HG02678 (cell line): ENCODE measurements around the gene SLC26A11.

ENCODE experiments used
- ATAC-seq: cut with Tn5 transposase; IDR thresholded peaks from one replicate; pipeline ENCODE4 v1.9.1; 2021; ENCODE audit warnings: mild to moderate bottlenecking, moderate library complexity; ENCODE audit not compliant: unreplicated experiment

The SLC26A11 gene

DNA sequence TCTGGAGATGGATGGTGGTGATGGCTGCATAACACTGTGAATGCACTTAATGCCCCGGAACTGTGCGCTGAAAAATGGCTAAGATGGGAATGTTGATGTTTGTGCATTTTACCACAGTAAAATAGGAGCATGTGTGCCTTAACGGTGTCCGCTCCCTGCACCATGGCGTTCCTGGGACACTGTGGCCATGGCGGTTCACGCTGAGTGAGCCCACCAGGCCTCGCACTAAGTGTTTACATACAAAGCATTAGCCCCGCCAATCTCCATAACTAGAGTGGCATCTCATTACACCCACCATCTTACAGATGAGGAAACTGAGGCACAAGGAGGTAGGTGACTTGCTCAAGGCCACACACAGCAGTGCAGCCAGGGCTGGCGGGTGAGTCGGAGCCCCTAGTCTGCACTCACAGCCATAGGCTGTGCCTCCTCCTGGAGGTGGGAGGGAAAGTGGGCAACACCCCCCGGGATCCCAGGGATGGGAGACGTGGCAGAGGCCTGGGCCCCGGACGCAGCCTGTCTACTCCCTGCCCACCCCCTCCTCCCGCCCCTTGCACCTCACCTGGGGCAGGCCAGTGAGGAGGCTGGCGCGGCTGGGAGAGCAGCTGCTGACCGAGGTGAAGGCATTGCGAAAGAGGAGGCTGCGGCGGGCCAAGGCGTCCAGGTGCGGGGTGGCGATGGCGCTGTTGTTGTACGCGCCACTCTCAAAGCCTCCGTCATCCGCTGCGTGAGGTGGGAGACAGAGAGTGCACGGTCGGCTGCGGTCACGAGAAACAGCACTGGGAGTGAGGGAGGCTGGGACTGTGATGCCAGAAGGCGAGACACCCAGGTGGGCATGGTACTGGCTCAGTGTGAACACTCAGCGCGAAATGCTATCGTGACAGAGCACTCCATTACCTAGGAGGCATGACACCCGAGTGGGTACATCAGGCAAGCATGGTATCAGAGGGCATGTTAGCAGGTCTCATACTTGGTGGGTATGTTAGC lies 3.5 kb upstream of the SLC26A11 start:
- no peak for ATAC-seq

DNA sequence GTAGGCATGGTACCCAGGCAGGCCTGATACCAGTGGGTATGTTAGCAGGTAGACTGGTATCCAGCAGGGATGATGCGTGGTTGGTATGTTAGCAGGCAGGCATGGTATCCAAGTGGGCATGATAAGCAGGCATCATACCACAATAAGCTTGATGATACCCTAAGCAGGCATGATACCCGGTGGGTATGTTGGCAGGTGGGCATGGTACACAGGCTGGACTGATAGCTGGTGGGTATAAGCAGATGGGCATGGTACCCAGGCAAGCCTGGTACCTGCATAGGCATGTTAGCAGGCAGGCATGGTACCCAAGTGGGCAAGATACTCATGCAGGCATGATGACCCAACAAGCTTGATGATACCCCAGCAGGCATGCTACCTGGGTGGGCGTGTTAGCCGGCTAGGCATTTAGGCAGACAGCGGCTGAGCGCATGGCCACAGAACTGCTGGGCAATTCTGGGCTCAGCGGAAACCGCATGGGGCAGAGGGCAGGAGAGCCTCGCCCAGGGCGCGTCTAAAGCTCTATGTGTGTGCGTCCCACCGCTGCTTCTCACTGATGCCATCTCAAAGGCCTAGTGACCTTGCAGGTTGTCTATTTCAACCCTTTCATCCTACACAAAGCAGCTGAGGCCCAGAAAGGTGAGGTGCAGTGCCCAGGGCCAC lies 2.4 kb upstream of the SLC26A11 start:
- no peak for ATAC-seq

DNA sequence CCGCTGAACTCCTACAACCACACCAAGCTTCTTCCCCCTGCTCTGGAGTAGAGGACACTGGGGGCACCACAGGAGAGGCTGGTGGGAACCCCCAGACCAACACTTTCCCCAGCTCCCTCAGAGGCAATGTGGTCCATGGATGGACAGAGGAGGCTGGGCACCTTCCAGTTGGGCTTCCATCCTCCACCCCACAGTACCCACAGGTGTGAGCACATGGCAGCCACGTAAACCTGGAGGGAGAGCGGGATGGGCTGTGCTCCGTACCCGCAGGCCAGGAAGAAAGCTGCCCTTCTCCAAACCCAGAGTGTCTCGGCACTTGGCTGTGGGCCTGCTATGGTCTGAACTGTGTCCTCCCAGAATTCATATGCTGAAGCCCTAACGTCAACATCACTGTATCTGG lies 1.8 kb upstream of the SLC26A11 start:
- no peak for ATAC-seq

DNA sequence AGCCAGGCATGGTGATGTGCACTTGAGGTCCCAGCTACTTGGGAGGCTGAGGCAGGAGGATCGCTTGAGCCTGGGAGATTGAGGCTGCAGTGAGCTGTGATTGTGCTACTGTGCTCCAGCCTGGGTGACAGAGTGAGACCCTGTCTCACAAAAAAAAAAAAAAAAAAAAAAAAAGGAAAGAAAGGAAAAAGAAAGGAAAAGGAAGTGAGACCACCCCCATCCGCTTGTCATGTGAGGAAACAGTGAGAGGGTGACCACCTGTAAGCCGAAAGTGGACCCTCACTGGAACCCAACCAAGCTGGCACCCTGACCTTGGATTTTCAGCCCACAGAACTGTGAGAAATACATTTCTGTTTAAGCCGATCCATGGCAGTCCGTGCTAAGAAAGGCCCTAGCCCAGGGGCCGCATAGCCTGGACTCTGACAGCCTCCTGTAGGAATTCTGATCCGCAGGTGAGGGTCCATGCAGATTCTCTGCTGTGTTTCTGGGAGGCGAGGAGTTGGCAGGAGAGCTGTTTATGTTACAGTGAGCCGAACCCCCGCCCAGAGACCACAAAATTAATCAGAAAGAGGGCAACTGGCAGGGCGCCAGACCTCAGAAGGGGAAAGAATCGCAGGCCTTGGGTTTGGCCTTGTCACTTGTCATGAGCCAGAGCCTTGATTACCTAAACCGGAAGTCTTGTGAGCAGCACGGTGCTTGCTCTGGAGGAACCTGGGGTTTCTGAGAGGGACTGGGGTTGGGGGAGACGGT lies 1.0 kb upstream of the SLC26A11 start:
- ATAC-seq: peak; percentile 66

DNA sequence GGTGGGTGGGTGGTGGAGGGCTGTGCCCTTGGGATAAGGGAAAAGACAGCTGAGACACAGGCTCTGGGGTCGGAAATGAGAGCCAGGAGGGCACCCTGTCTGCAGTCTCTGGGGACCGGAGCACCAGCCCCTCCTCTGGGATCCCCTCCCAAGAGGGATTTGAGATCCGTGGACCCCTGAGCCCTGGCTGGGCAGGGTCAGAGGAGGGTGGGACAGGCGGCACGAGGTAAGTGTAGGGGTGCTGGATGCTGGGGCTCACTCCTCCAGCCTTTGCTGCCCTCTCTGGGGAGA lies 519 bp upstream of the SLC26A11 start:
- ATAC-seq: no peak

DNA sequence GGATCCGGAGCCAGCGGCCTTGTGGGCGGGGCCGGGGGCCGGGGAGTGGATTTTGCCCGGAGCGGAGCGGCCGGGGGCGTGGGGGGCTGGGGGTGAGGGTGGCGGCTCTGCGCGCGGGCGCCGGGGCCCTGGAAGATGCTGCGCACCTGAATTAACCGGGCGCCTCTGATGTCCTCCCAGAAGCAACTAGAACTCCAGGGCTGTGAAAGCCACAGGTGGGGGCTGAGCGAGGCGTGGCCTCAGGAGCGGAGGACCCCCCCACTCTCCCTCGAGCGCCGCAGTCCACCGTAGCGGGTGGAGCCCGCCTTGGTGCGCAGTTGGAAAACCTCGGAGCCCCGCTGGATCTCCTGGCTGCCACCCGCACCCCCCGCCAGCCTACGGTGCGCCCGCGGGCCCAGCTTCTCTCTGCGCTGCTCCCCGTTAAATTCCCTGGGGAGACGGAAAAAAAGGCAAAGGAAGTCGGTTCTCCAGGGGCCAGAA lies 549 bp downstream of the SLC26A11 start:
- peak; percentile 6 for ATAC-seq

DNA sequence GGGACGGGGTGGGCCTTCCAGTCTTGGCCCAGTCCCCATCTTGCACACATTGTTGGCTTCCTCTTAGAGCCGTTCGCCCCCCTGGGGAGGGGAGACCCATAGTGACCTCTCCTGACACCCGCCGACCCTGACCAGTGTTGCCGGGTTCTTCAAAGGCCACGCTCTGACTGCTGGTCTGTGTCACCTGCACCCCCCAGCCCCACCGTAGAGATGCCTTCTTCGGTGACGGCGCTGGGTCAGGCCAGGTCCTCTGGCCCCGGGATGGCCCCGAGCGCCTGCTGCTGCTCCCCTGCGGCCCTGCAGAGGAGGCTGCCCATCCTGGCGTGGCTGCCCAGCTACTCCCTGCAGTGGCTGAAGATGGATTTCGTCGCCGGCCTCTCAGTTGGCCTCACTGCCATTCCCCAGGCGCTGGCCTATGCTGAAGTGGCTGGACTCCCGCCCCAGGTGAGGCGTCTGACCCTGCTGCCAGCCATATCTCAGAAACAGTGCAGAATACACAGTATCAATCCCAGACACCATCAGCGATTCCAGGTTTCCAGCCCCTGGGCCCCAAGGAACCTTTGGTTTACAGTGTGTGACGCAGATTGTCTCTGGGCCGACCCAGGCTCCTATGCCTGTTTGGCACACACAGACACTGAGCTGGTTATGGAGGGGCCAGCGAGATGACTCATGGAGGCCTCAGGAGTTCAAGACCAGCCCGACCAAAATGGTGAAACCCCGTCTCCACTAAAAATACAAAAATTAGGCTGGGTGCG lies 1.3 kb downstream of the SLC26A11 start:
- no peak for ATAC-seq

DNA sequence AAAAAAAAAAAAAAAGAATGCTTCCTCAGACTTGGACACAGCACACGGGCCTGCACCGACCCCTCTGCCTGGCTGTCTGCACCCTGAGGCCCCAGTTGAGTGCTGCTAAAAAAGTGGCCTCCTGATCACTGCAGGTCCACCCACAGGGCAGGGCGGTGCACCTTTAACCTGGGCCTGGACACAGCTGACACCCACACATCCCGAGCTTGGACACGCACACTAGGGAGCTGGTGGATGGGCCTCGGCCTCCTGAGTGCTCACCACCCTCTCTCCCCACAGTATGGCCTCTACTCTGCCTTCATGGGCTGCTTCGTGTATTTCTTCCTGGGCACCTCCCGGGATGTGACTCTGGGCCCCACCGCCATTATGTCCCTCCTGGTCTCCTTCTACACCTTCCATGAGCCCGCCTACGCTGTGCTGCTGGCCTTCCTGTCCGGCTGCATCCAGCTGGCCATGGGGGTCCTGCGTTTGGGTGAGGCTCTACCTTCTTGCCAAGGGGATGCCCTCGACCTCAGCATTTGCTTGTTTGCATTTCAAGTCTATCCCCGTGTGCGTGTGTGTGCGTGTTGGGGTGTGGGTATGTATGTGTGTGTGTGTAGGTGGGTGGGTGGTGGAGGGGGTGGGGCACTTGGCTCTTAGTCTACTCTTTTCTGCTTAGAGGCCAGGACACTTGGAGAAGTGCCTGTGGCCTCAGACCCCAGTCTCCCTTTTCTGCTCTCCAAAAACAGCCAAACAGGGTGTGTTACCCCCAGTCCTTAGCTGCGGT lies 2.3 kb downstream of the SLC26A11 start:
- ATAC-seq: no peak

DNA sequence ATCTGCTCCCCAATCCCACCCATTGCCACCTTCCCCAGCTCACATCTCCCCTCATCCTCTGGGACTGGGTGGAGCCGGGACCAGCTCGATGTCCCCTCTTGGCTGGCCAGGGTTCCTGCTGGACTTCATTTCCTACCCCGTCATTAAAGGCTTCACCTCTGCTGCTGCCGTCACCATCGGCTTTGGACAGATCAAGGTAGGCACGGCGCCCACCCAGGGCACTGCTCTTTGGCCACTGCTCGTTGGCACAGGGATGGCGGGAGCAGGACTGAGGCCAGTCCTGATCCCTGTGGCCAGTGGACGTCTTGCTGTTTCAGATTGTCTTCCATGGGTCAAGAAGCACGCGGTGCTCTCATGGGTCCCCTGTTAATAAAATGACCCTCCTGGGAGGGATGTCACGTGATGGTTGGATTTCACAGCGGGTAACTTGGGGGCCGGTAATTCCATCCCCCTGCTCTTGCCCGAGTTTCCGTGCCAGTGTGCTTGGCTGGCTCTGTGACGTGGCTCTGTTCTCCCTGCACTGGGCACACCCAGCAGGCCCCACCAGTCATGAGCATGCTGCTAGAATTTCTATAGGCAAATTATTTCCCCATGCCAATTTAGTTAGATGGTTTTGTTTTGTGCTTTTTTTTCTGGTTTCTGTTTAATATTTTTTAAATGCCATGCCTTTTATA lies 3.1 kb downstream of the SLC26A11 start:
- no peak for ATAC-seq

DNA sequence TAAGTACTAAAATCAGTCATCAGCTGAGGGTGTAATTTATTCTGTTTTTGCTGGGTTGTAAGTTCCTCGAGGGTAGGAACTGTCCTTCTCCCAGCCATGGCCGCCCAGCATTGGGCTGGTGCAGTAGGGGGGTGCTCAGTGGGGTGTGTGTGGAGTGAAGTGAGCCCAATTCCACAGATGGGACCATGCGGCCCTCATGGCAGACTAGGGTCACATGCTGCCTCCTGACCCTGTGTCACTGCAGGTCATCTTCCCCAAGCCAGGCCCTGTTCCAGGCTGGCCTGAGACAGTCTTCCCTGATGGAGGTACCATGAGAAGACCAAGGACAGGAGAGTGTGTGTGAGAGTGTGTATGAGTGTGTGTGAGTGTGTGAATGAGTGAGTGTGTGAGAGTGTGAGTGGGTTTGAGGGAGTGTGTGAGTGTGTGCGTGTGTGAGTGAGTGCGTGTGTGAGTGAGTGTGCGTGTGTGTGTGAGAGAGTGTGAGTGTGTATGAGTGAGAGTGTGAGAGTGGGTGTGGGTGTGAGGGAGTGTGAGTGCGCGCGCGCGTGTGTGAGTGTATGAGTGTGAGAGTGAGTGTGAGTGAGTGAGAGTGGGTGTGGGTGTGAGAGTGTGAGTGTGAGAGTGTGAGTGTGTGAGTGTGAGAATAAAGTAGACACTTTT lies 3.7 kb downstream of the SLC26A11 start:
- ATAC-seq: no peak

DNA sequence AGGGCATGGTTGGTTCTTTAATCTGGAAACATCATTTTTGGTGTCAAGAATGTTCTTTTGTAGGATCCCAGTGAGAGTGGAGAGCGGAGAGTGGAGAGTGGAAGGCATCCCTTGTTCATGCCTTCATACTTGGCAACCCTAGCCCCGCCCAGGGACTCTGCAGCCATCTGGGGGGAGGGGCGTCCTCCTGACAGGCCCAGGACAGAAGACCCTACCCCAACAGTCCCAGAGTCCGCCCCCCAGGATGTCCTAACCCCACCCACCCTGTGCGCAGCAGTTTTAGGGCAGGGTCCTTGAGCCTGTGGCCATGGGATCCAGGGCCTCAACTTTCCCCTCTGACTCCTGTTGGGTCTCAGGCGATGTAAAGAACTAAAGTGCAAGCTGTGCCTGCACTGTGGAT lies 4.5 kb downstream of the SLC26A11 start:
- ATAC-seq: no peak

DNA sequence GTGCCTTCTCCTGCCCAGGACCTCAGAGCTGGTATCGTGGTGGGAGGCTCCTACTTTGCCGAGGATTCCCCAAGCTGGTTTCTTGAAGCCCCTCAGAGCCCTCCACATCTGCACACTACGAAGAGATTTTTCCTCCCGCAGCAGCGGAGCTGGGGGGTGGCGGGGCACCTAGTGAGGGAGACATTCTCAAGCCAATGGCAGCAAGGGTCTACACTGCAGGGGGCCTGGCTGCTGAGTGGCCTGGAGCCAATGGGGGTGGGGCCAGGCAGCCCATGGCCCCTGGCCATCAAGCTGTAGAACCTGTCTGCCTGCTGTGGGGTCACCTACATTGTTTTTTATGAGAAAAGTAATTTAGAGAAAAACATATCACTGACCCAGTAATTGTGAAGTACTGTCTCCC lies 5.0 kb downstream of the SLC26A11 start:
- no peak for ATAC-seq

DNA sequence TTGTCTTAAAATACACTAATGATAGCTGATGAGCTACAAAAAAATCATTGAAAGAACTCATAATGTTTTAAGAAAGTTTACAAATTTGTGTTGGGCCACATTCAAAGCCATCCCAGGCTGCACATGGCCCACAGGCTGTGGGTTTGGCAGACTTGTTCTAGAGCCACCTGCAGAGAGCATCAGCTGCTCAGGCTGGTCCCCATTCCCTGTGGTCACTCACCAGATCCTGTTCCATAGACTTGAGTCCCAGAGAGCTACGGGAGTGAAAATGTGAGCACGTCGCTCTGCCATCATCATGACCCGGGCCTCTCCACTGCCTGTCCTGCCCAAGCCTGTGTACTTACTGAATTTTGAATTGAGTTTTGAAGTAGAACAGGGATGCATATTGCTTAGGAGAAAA lies 6.9 kb downstream of the SLC26A11 start:
- ATAC-seq: no peak

DNA sequence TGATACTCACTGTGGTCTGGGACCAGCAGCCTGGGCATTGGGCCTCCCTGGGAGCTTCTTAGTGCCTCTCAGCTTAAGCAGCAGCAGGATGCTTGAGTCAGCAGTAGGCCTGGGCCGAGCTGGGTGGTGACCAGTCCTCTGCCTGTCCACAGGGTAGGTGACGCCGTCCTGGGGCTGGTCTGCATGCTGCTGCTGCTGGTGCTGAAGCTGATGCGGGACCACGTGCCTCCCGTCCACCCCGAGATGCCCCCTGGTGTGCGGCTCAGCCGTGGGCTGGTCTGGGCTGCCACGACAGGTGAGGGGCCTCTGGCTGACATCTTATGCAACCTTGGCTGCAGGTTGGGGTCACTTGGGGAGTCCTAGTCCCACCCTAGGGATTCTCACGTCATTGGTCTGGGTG lies 7.4 kb downstream of the SLC26A11 start:
- ATAC-seq: no peak

DNA sequence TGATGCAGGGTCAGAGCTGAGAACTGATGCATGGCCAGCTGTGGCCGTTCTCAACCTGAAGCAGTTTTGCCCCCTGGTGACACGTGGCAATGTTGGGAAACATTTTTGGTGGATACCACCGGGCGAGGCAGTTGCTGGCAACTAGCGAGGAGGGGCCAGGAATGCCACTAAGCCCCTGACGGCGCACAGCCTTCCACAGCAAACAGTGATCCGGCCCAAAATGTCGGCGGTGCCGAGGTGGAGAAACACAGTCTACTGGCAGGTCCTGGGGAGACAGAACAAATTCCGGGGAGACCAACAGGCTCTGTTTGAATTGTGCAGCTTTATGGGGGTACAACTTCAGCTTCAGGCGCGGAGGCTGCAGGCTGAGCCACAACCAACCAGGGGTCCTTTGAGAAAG lies 8.2 kb downstream of the SLC26A11 start:
- no peak for ATAC-seq

DNA sequence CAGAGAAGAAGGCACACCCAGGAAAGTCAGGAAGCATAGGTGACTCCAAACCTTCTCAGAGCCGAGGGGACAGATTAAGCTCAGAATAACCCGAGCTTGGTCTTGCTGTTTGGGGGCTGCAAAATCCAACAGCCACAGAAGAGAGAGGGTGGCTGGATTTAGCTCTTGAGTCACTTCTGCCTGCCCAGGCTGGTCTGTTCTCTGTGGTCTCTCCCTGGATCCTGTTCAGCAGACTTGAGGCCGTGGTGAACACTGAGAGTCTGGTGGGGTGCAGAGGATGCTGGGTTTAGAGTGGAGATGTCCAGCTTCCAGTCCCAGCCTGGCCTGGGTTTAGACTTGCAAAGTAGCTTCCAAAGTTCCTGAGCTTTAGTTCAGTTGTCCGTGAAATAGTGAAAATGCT lies 8.8 kb downstream of the SLC26A11 start:
- no peak for ATAC-seq

DNA sequence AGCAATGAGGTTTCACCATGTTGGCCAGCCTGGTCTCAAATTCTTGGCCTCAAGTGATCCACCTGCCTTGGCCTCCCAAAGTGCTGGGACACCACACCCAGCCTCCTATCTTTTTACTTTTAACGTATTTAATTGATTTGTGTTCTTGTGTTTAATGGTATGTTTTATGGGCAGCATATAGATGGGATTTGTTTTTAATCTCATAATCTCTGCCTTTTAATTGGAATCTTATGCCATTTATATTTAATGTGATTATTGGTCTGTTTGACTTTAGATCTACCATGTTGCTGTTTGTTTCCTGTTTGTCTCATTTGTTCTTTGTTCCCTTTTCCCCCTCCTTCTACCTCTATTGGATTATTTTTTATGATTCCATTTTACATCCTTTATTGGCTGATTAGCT lies 12.2 kb downstream of the SLC26A11 start:
- no peak for ATAC-seq

DNA sequence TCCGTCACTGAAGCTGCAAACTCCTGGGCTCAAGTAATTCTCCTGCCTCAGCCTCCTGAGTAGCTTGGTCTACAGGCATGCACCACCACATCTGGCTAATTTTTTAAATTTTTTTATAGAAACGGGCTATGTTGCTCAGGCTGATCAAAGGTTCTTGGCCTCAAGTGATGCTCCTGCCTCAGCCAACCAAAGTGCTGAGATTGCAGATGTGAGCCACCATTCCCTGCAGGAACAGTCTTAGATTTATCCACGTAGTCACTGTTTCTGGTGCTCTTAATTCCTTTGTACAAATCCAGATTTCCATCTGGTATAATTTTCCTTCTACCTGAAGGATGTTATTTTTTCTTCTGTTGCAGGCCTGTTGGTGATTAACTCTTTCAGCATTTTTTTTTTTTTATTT lies 13.0 kb downstream of the SLC26A11 start:
- ATAC-seq: no peak

DNA sequence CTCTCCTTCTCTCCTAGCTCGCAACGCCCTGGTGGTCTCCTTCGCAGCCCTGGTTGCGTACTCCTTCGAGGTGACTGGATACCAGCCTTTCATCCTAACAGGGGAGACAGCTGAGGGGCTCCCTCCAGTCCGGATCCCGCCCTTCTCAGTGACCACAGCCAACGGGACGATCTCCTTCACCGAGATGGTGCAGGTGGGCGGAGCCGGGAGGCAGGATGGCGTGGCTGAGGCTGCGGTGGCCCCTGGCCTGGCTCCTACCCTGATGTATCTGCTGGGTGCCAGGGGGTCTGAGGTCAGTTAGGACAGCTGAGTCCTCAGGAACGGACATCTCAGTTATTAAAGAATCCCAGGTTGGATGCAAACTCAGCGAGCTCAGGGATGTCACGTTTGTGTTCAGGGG lies 16.7 kb downstream of the SLC26A11 start:
- ATAC-seq: no peak
